GM12878 (cell line): ENCODE data around the gene CACNG1.

ENCODE experiments used
- BHLHE40 ChIP-seq, 2 experiments: fragments of 450-650 bp in 1 of 2; IDR thresholded peaks; 2 replicates each; pipeline ENCODE4 v1.6.1; 2011 to 2017; ENCODE audit warnings: low read depth in 2 of 2, borderline replicate concordance in 1 of 2, improper control_type of control experiment in 1 of 2, low read length in 1 of 2, mild to moderate bottlenecking in 1 of 2
- CBX5 ChIP-seq: sonication (generic); IDR thresholded peaks from 2 replicates; pipeline ENCODE4 v1.6.1; 2016; ENCODE audit warnings: low read depth, moderate library complexity, mild to moderate bottlenecking, inconsistent platforms
- CHD1 ChIP-seq: IDR thresholded peaks from 2 replicates; pipeline ENCODE4 v1.6.1; 2012; ENCODE audit warnings: low read depth, low read length, improper control_type of control experiment
- NR2C2 ChIP-seq: IDR thresholded peaks from 2 replicates; pipeline ENCODE4 v1.6.1; 2011; ENCODE audit warnings: borderline replicate concordance, low read depth; ENCODE audit not compliant: control insufficient read depth, insufficient read length
- NR2F1 ChIP-seq: fragments of 450-650 bp; conservative IDR thresholded peaks from 2 replicates; pipeline ENCODE4 v1.6.1; 2017; ENCODE audit warnings: mild to moderate bottlenecking
- PAX5 ChIP-seq: IDR thresholded peaks from 2 replicates; pipeline ENCODE4 v1.6.1; 2011; ENCODE audit warnings: low read depth, low read length, borderline replicate concordance
- POLR2A ChIP-seq: IDR thresholded peaks from 2 replicates; pipeline ENCODE4 v1.6.1; 2011; ENCODE audit warnings: low read depth, mild to moderate bottlenecking, low read length
- RELA ChIP-seq: fragments of 450-650 bp; IDR thresholded peaks from 2 replicates; pipeline ENCODE4 v1.8.0; 2014; ENCODE audit warnings: borderline replicate concordance; ENCODE audit not compliant: partially characterized antibody
- REST ChIP-seq: IDR thresholded peaks from 2 replicates; pipeline ENCODE4 v1.6.1; 2012; ENCODE audit warnings: mild to moderate bottlenecking, low read depth, low read length
- YY1 ChIP-seq: IDR thresholded peaks from 2 replicates; pipeline ENCODE4 v1.6.1; 2011; ENCODE audit warnings: low read depth, mild to moderate bottlenecking, low read length
- ZBTB40 ChIP-seq: fragments of 450-650 bp; IDR thresholded peaks from 2 replicates; pipeline ENCODE4 v1.6.1; 2016; ENCODE audit warnings: mild to moderate bottlenecking, moderate library complexity, borderline replicate concordance
- TF ChIP-seq, protein P1 (sequence below), 3 experiments: IDR thresholded peaks in 2 of 3; conservative IDR thresholded peaks in 1 of 3; 2 replicates each; pipeline ENCODE4 v1.5.1; 2011; ENCODE audit warnings: low read depth in 3 of 3, low read length in 3 of 3, mild to moderate bottlenecking in 3 of 3, control low read depth in 2 of 3, moderate library complexity in 2 of 3, inconsistent platforms in 1 of 3, mixed read lengths in 1 of 3; ENCODE audit not compliant: control insufficient read depth in 2 of 3, insufficient read depth in 1 of 3; ENCODE audit errors: extremely low read depth in 1 of 3

- TF ChIP-seq NR2C2 = no peak
- no peak for TF ChIP-seq NR2F1
- no peak for TF ChIP-seq REST
- TF ChIP-seq, protein P1, sequence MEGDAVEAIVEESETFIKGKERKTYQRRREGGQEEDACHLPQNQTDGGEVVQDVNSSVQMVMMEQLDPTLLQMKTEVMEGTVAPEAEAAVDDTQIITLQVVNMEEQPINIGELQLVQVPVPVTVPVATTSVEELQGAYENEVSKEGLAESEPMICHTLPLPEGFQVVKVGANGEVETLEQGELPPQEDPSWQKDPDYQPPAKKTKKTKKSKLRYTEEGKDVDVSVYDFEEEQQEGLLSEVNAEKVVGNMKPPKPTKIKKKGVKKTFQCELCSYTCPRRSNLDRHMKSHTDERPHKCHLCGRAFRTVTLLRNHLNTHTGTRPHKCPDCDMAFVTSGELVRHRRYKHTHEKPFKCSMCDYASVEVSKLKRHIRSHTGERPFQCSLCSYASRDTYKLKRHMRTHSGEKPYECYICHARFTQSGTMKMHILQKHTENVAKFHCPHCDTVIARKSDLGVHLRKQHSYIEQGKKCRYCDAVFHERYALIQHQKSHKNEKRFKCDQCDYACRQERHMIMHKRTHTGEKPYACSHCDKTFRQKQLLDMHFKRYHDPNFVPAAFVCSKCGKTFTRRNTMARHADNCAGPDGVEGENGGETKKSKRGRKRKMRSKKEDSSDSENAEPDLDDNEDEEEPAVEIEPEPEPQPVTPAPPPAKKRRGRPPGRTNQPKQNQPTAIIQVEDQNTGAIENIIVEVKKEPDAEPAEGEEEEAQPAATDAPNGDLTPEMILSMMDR (IDR thresholded peaks at IDR 0.05 in 2 of 3, conservative IDR thresholded peaks at IDR 0.05 in 1 of 3; ENCODE audit: control insufficient read depth in 2 of 3, extremely low read depth in 1 of 3, insufficient read depth in 1 of 3, low read depth in 3 of 3, low read length in 3 of 3) = no peak
- no peak for TF ChIP-seq PAX5
- TF ChIP-seq CHD1 = no peak
- TF ChIP-seq BHLHE40 (IDR thresholded peaks at IDR 0.05; ENCODE audit: borderline replicate concordance in 1 of 2, low read depth in 2 of 2, low read length in 1 of 2) = no peak
- TF ChIP-seq RELA = no peak
- no peak for TF ChIP-seq POLR2A
- TF ChIP-seq YY1 = no peak
- TF ChIP-seq CBX5 = no peak
- TF ChIP-seq ZBTB40 = no peak
Measured at GRCh38 chr17:67026341-67026740, 18.0 kb upstream of the CACNG1 start.
